Osteoblast (primary cell): ENCODE measurements around the gene HDAC4. TPM values are rescaled to one million over a fixed set of nuclear protein-coding genes. Genes with fewer than 3 reads are reported as not detected.

Experiments used
- DNase-seq: peaks from one replicate; pipeline ENCODE4 v3.0.0; 2011; ENCODE audit warnings: low spot score, mixed read lengths; ENCODE audit not compliant: insufficient read length; ENCODE audit errors: missing footprints
- H2AFZ ChIP-seq: 2 replicates; pipeline ENCODE4 v1.6.0; 2011; ENCODE audit warnings: mild to moderate bottlenecking, low read length
- H3K27ac ChIP-seq: 2 replicates; pipeline ENCODE4 v1.5.1; 2011; ENCODE audit warnings: mild to moderate bottlenecking, low read depth, low read length, moderate library complexity
- H3K27me3 ChIP-seq: 2 replicates; pipeline ENCODE4 v1.6.0; 2012; ENCODE audit warnings: mild to moderate bottlenecking, control low read depth, inconsistent platforms, low read length, moderate library complexity; ENCODE audit not compliant: insufficient read depth
- H3K36me3 ChIP-seq: 2 replicates; pipeline ENCODE4 v1.5.1; 2011; ENCODE audit warnings: mild to moderate bottlenecking, low read length, control low read depth, moderate library complexity; ENCODE audit not compliant: insufficient read depth
- H3K4me1 ChIP-seq: 2 replicates; pipeline ENCODE4 v1.5.1; 2011; ENCODE audit warnings: mild to moderate bottlenecking, low read length, control low read depth, moderate library complexity; ENCODE audit not compliant: insufficient read depth
- H3K4me2 ChIP-seq: 2 replicates; pipeline ENCODE4 v1.6.0; 2011; ENCODE audit warnings: mild to moderate bottlenecking, low read length; ENCODE audit not compliant: insufficient read depth
- H3K4me3 ChIP-seq: fragments of 200-600 bp; sonication (generic); 3 replicates; pipeline ENCODE4 v1.5.1; 2012; ENCODE audit warnings: mild to moderate bottlenecking, low read length, inconsistent platforms; ENCODE audit not compliant: insufficient read depth
- H3K79me2 ChIP-seq: 2 replicates; pipeline ENCODE4 v1.6.0; 2012; ENCODE audit warnings: mild to moderate bottlenecking, low read length, control low read depth, inconsistent platforms; ENCODE audit not compliant: insufficient read depth
- H3K9me3 ChIP-seq: 2 replicates; pipeline ENCODE4 v1.5.1; 2011; ENCODE audit warnings: low read depth, low read length, control low read depth
- H4K20me1 ChIP-seq: 2 replicates; pipeline ENCODE4 v1.6.0; 2012; ENCODE audit warnings: mild to moderate bottlenecking, low read length, control low read depth; ENCODE audit not compliant: insufficient read depth
- CTCF ChIP-seq: IDR thresholded peaks from 2 replicates; pipeline ENCODE4 v1.5.1; 2011; ENCODE audit warnings: mild to moderate bottlenecking, low read depth, low read length, moderate library complexity; ENCODE audit errors: extremely low read depth
- total RNA-seq: library from RNA; depleted of rRNA; stranded (reverse); fragments of >200 nt; gene quantifications from 2 replicates; pipeline ENCODE4 v1.2.3, GENCODE V29; 2012

HDAC4 gene
- total RNA-seq, 1 donor, result 30.8 TPM

DNA sequence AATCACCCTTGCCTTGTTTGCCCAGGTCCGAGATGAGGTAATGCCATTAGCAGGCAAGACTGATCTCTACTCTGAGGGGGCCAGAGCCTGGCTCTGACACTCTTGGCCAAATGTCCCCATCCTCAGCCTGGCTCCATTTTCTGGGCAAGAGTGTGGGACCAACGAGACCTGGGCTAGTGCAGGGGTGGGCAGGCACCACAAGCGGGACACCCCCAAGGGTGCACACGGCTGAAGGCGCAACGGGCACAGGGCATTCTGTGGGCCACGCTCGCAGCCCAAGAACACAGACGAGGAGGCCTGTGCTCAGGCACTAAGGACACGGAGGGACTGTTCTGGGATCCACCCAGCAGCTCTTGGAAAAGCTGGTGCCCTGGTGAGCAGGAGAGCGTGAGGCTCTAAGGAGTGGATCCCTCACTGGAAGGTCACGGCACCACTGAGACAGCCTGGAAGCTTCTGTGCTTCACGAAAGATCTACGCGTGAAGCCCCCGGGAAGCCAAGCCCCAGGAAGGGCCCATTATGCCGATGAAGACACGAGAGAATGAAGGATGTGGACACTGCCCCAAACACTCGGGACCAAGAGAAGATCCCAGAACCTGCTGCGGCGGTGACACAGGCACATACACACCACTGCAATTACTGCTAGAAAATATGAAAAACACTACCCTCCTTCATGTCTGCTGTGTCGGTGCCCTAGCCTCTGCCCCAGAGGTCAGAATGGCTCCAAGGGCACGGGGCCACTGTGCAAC, 138.2 kb downstream of the HDAC4 start:
- TF ChIP-seq CTCF, result no peak
- H3K36me3 ChIP-seq, result no peaks in the 10 kb centered on the region
- no peak overlapping the region for H3K4me2 ChIP-seq
- H3K27ac ChIP-seq, result no peak overlapping the region
- no peaks in the 10 kb centered on the region for H3K9me3 ChIP-seq
- DNase-seq, result peak; percentile 73
- peaks cover 5% of the 10 kb centered on the region for H4K20me1 ChIP-seq
- peaks cover 74% of the 10 kb centered on the region for H3K79me2 ChIP-seq
- H3K4me1 ChIP-seq, result peaks cover 34% of the 10 kb centered on the region
- no peaks in the 10 kb centered on the region for H3K27me3 ChIP-seq
- no peak overlapping the region for H2AFZ ChIP-seq
- H3K4me3 ChIP-seq, result no peak overlapping the region

- peaks cover 34% of the 10 kb centered on the region for H3K4me1 ChIP-seq
- H3K27me3 ChIP-seq, result no peaks in the 10 kb centered on the region
- peak; percentile 68 for DNase-seq
- H2AFZ ChIP-seq, result no peak overlapping the region
- H3K27ac ChIP-seq, result no peak overlapping the region
- H4K20me1 ChIP-seq, result peaks cover 9% of the 10 kb centered on the region
- H3K36me3 ChIP-seq, result no peaks in the 10 kb centered on the region
- H3K9me3 ChIP-seq, result no peaks in the 10 kb centered on the region
- H3K4me2 ChIP-seq, result no peak overlapping the region
- H3K4me3 ChIP-seq, result no peak overlapping the region
- no peak for TF ChIP-seq CTCF
- H3K79me2 ChIP-seq, result peaks cover 72% of the 10 kb centered on the region
Measured at GRCh38 chr2:239261796-239262483, 138.9 kb downstream of the HDAC4 start.

DNA sequence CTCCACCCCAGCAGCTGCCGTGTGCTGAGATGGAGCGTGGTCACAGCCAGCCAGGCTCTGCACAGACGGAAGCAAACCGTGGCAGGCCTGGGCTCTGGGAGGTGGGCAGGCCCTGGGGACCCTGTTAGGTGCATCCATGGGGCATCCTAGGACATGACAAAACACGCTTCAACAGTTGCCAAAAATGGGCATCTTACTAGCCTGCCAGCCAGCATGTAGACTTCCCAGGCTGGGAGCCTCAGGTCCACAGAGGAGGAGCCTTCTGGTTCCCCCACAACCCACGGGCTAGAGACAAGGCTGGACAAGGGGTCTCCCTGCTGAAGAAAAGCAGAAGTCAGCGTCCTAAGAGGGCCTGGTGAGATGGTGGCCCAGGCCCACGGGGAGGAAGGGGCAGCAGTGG, 139.5 kb downstream of the HDAC4 start:
- H3K9me3 ChIP-seq, result no peaks in the 10 kb centered on the region
- DNase-seq, result peak; percentile 84
- H3K4me3 ChIP-seq, result no peak overlapping the region
- H4K20me1 ChIP-seq, result peaks cover 9% of the 10 kb centered on the region
- H3K4me2 ChIP-seq, result no peak overlapping the region
- H3K27me3 ChIP-seq, result no peaks in the 10 kb centered on the region
- H3K4me1 ChIP-seq, result peaks cover 32% of the 10 kb centered on the region
- H3K36me3 ChIP-seq, result no peaks in the 10 kb centered on the region
- no peak for TF ChIP-seq CTCF
- H3K27ac ChIP-seq, result no peak overlapping the region
- H3K79me2 ChIP-seq, result peaks cover 68% of the 10 kb centered on the region
- H2AFZ ChIP-seq, result no peak overlapping the region
